Neural cell (in vitro differentiated cells): Measurements from ENCODE around the gene TTN.

Experiments
- EZH2 ChIP-seq: fragments of 200-600, 300-800 bp; shearing (Covaris generic), sonication (generic); IDR thresholded peaks from 2 replicates; pipeline ENCODE4 v1.6.1; 2014; ENCODE audit warnings: antibody characterized with exemption, low read length, borderline replicate concordance, mild to moderate bottlenecking; ENCODE audit not compliant: insufficient read depth, poor library complexity, severe bottlenecking
- MXI1 ChIP-seq: fragments of 450-650 bp; conservative IDR thresholded peaks from 2 replicates; pipeline ENCODE4 v1.6.1; 2014; ENCODE audit warnings: antibody characterized with exemption, mild to moderate bottlenecking; ENCODE audit not compliant: poor library complexity, severe bottlenecking
- TF ChIP-seq, protein P1 (sequence below): fragments of 450-650 bp; IDR thresholded peaks from 2 replicates; pipeline ENCODE4 v1.5.1; 2014; ENCODE audit warnings: antibody characterized with exemption, mild to moderate bottlenecking, moderate library complexity; ENCODE audit not compliant: poor library complexity, severe bottlenecking

- TF ChIP-seq, protein P1, sequence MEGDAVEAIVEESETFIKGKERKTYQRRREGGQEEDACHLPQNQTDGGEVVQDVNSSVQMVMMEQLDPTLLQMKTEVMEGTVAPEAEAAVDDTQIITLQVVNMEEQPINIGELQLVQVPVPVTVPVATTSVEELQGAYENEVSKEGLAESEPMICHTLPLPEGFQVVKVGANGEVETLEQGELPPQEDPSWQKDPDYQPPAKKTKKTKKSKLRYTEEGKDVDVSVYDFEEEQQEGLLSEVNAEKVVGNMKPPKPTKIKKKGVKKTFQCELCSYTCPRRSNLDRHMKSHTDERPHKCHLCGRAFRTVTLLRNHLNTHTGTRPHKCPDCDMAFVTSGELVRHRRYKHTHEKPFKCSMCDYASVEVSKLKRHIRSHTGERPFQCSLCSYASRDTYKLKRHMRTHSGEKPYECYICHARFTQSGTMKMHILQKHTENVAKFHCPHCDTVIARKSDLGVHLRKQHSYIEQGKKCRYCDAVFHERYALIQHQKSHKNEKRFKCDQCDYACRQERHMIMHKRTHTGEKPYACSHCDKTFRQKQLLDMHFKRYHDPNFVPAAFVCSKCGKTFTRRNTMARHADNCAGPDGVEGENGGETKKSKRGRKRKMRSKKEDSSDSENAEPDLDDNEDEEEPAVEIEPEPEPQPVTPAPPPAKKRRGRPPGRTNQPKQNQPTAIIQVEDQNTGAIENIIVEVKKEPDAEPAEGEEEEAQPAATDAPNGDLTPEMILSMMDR = no peak
- no peak for TF ChIP-seq EZH2
- TF ChIP-seq MXI1 = no peak
Observed at GRCh38 chr2:178777577-178777976, 29.6 kb downstream of the TTN start.
